ENCODE results near the gene COX10.
"Not testable (repeated sequence)": the region's sequence is repeated elsewhere in the genome, so short reads cannot be mapped to it uniquely, and the experiment has no call there.

Gene COX10

DNA sequence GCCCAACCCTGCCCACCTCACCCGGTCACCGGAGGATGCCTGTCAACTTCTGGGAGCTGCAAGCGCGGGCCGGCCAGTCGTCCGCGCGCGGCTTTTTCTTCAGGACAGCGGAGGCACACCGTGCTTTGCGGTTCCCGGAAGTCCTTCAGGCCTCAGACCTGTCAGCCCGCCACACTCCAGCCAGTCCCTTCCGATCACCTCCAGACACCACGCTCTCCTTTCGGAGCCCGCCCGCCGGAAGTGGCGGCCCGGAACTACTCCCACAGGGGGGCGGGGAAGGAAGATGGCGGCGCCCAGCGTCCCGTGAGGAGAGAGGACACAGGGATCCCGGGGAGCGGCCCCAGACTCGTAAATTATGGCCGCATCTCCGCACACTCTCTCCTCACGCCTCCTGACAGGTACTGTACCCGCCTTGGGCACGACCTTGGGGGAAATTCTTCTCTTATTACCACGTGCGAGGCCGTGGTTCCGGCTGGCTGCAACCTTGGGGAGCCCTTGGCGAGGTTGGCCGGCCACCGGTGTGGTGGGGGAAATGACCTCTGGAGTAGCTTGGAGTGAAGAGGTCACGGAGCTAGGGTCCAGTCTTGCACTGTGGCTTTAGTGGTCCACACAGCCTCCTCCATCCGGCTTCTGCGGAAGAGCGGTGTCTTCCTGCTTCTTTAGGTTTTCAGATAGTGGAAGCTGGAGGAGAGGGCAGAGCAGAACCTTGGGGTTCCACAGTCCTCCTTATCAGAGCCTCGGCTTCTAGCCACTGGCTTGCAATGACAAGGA lies at the start of gene COX10:
Gene COX10 (plus strand): TSS at position 254 of the 771 bp plus-strand sequence. CDS start 102 bp downstream, at position 356.
- Histone ChIP-seq H3K4me1 (ENCODE audit: control insufficient read depth, insufficient read depth, low read length) (peaks cover 12% of the 10 kb centered on the region), H3K9me3 (ENCODE audit: control insufficient read depth in 2 of 2, low read length in 2 of 2) (no peaks in the 10 kb centered on the region), H3K36me3 (ENCODE audit: control insufficient read depth in 2 of 2, insufficient read depth in 2 of 2, low read length in 2 of 2) (no peaks in the 10 kb centered on the region), H3K27ac (ENCODE audit: low read length) (peak within 1 kb of the TSS; percentile 75), H3K9ac (ENCODE audit: low read length in 2 of 2) (peak within 1 kb of the TSS; percentile 90 to 94), H3K4me3 (ENCODE audit: low read length in 2 of 2) (peak within 1 kb of the TSS; percentile 92 to 100), H3K27me3 (ENCODE audit: control insufficient read depth in 1 of 2, insufficient read depth in 2 of 2, low read length in 2 of 2) (no peaks in the 10 kb centered on the region)

DNA sequence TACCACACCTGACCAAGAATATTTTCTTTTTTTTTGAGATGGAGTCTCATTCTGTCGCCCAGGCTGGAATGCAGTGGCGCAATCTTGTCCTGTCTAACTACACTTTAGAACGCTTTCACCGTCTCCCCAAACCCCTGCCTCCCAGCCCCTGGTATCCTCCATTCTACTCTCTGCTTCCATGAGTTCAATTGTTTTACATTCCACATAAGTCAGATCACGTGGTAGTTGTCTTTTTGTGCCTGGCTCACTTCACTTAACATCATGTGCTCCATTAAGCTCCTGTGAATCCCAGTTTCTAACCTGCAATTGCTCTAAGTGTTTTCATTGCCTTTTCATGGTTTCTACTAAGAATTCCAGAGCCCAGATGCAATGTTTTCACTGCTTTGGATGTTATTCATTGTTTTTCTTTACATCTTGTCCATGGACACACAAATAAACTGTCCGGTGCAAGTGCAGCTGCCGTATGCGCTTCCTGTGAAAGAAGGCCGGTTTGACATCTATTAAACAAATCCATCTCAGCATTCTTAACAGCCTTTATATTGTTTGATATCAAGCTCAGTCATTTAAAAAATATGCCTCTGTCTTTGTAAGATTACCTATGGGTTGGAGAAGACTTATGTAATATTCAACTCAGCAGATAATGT lies 47.5 kb upstream of the COX10 start:
- not testable (repeated sequence) for H3K4me1 ChIP-seq (ENCODE audit: control insufficient read depth, insufficient read depth, low read length); H3K9ac ChIP-seq (ENCODE audit: low read length in 2 of 2); H3K4me3 ChIP-seq (ENCODE audit: low read length in 2 of 2); H3K27ac ChIP-seq (ENCODE audit: low read length); H3K9me3 ChIP-seq (ENCODE audit: control insufficient read depth in 2 of 2, low read length in 2 of 2); H3K27me3 ChIP-seq (ENCODE audit: control insufficient read depth in 1 of 2, insufficient read depth in 2 of 2, low read length in 2 of 2); H3K36me3 ChIP-seq (ENCODE audit: control insufficient read depth in 2 of 2, insufficient read depth in 2 of 2, low read length in 2 of 2)

DNA sequence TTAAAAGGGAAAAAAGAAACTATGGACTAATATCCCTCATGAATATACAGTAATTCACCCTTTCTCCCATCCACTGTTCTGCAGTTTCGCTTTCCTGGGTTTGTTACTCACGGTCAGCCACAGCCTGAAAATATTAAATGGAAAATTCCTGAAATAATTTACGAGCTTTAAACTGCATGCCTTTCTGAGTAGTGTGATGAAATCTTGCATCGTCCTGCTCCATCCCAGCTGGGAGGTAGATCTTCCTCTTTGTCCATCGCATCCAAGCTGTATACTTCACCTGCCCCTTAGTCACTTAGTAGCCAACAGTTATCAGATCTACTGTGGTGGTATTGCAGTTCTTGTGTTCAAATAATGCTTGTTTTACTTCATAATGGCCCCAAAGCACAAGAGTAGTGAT lies 39.5 kb upstream of the COX10 start:
- not testable (repeated sequence) for H3K4me3 ChIP-seq (ENCODE audit: low read length in 2 of 2); H3K9me3 ChIP-seq (ENCODE audit: control insufficient read depth in 2 of 2, low read length in 2 of 2); H3K36me3 ChIP-seq (ENCODE audit: control insufficient read depth in 2 of 2, insufficient read depth in 2 of 2, low read length in 2 of 2); H3K9ac ChIP-seq (ENCODE audit: low read length in 2 of 2); H3K4me1 ChIP-seq (ENCODE audit: control insufficient read depth, insufficient read depth, low read length); H3K27me3 ChIP-seq (ENCODE audit: control insufficient read depth in 1 of 2, insufficient read depth in 2 of 2, low read length in 2 of 2); H3K27ac ChIP-seq (ENCODE audit: low read length)

- Histone ChIP-seq H3K4me1 (ENCODE audit: control insufficient read depth, insufficient read depth, low read length) (no peaks in the 10 kb centered on the region), H3K4me3 (ENCODE audit: low read length in 2 of 2) (no peak overlapping the region), H3K9ac (ENCODE audit: low read length in 2 of 2) (no peak overlapping the region), H3K36me3 (ENCODE audit: control insufficient read depth in 2 of 2, insufficient read depth in 2 of 2, low read length in 2 of 2) (peaks cover 2 to 10% of the 10 kb centered on the region in 2 donors), H3K27me3 (ENCODE audit: control insufficient read depth in 1 of 2, insufficient read depth in 2 of 2, low read length in 2 of 2) (no peaks in the 10 kb centered on the region), H3K9me3 (ENCODE audit: control insufficient read depth in 2 of 2, low read length in 2 of 2) (no peaks in the 10 kb centered on the region), H3K27ac (ENCODE audit: low read length) (no peak overlapping the region)
Measured at GRCh38 chr17:14032234-14032633, 37.1 kb upstream of the COX10 start.

- H3K27ac ChIP-seq (ENCODE audit: low read length) = no peak overlapping the region
- no peak overlapping the region for H3K9ac ChIP-seq (ENCODE audit: low read length in 2 of 2)
- H3K4me3 ChIP-seq (ENCODE audit: low read length in 2 of 2) = no peak overlapping the region
- H3K36me3 ChIP-seq (ENCODE audit: control insufficient read depth in 2 of 2, insufficient read depth in 2 of 2, low read length in 2 of 2) = peaks cover 2 to 10% of the 10 kb centered on the region in 2 donors
- H3K4me1 ChIP-seq (ENCODE audit: control insufficient read depth, insufficient read depth, low read length) = peaks cover 2% of the 10 kb centered on the region
- no peaks in the 10 kb centered on the region for H3K27me3 ChIP-seq (ENCODE audit: control insufficient read depth in 1 of 2, insufficient read depth in 2 of 2, low read length in 2 of 2)
- H3K9me3 ChIP-seq (ENCODE audit: control insufficient read depth in 2 of 2, low read length in 2 of 2) = no peaks in the 10 kb centered on the region
Measured at GRCh38 chr17:14033166-14033565, 36.1 kb upstream of the COX10 start.

DNA sequence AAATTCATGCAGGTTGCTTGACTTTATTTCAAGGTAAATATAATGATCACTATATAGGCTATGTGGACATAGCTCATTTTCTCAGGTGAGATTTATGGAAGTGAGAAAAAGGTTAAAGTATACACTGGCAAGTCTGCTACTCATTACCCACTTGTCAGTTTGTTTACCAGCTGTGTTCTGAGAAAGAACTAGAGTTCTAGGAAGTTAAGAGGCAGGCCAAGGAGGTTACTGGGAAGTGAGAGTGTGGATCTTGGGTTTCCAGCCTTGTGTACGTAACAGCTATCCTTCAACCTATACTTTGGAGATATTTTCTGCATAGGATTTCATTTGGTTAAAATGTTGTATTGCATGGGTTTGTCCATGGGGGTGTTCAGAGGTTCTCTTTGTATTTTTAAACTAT lies 31.9 kb upstream of the COX10 start:
- no peak overlapping the region for H3K9ac ChIP-seq (ENCODE audit: low read length in 2 of 2)
- no peak overlapping the region for H3K27ac ChIP-seq (ENCODE audit: low read length)
- no peaks in the 10 kb centered on the region for H3K9me3 ChIP-seq (ENCODE audit: control insufficient read depth in 2 of 2, low read length in 2 of 2)
- H3K4me1 ChIP-seq (ENCODE audit: control insufficient read depth, insufficient read depth, low read length) = peaks cover 4% of the 10 kb centered on the region
- H3K27me3 ChIP-seq (ENCODE audit: control insufficient read depth in 1 of 2, insufficient read depth in 2 of 2, low read length in 2 of 2) = no peaks in the 10 kb centered on the region
- peaks cover 2 to 10% of the 10 kb centered on the region in 2 donors for H3K36me3 ChIP-seq (ENCODE audit: control insufficient read depth in 2 of 2, insufficient read depth in 2 of 2, low read length in 2 of 2)
- no peak overlapping the region for H3K4me3 ChIP-seq (ENCODE audit: low read length in 2 of 2)

GRCh38 chr17:14038206-14038605 lies 31.1 kb upstream of the COX10 start:
- Histone ChIP-seq H3K36me3 (ENCODE audit: control insufficient read depth in 2 of 2, insufficient read depth in 2 of 2, low read length in 2 of 2) (peaks cover 2 to 8% of the 10 kb centered on the region in 2 donors), H3K27ac (ENCODE audit: low read length) (no peak overlapping the region)

GRCh38 chr17:14042411-14042810 lies 26.9 kb upstream of the COX10 start:
- no peak overlapping the region for H3K27ac ChIP-seq (ENCODE audit: low read length)
- no peaks in the 10 kb centered on the region for H3K27me3 ChIP-seq (ENCODE audit: control insufficient read depth in 1 of 2, insufficient read depth in 2 of 2, low read length in 2 of 2)
- no peak overlapping the region for H3K9ac ChIP-seq (ENCODE audit: low read length in 2 of 2)
- no peaks in the 10 kb centered on the region for H3K9me3 ChIP-seq (ENCODE audit: control insufficient read depth in 2 of 2, low read length in 2 of 2)
- H3K36me3 ChIP-seq (ENCODE audit: control insufficient read depth in 2 of 2, insufficient read depth in 2 of 2, low read length in 2 of 2) = no peaks in the 10 kb centered on the region
- H3K4me1 ChIP-seq (ENCODE audit: control insufficient read depth, insufficient read depth, low read length) = peaks cover 4% of the 10 kb centered on the region
- H3K4me3 ChIP-seq (ENCODE audit: low read length in 2 of 2) = no peak overlapping the region

More at GRCh38 chr17:14038206-14038605, 31.1 kb upstream of the COX10 start:
- Histone ChIP-seq H3K4me1 (ENCODE audit: control insufficient read depth, insufficient read depth, low read length) (peaks cover 4% of the 10 kb centered on the region), H3K9me3 (ENCODE audit: control insufficient read depth in 2 of 2, low read length in 2 of 2) (no peaks in the 10 kb centered on the region), H3K27me3 (ENCODE audit: control insufficient read depth in 1 of 2, insufficient read depth in 2 of 2, low read length in 2 of 2) (no peaks in the 10 kb centered on the region), H3K4me3 (ENCODE audit: low read length in 2 of 2) (no peak overlapping the region), H3K9ac (ENCODE audit: low read length in 2 of 2) (no peak overlapping the region)

DNA sequence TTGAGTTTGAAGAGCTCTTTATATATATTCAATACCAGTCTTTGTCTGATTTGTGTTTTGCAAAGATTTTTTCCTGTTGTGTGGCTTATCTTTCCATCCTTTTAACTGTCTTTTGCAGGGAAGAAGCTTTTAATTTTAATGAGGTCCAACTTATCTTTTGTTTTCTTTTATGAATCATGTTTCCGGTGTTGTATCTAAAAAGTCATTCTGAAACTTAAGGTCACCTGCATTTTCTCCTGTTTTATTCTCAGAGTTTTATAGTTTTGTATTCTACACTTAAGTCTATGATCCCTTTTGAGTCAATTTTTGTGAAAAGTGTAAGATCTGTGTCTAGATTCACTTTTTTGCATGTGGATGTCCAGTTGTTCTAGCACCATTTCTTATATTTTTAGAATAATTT lies 24.6 kb upstream of the COX10 start:
- H3K27me3 ChIP-seq (ENCODE audit: control insufficient read depth in 1 of 2, insufficient read depth in 2 of 2, low read length in 2 of 2) = no peaks in the 10 kb centered on the region
- no peaks in the 10 kb centered on the region for H3K36me3 ChIP-seq (ENCODE audit: control insufficient read depth in 2 of 2, insufficient read depth in 2 of 2, low read length in 2 of 2)
- no peak overlapping the region for H3K27ac ChIP-seq (ENCODE audit: low read length)
- H3K9ac ChIP-seq (ENCODE audit: low read length in 2 of 2) = no peak overlapping the region
- no peaks in the 10 kb centered on the region for H3K9me3 ChIP-seq (ENCODE audit: control insufficient read depth in 2 of 2, low read length in 2 of 2)
- no peaks in the 10 kb centered on the region for H3K4me1 ChIP-seq (ENCODE audit: control insufficient read depth, insufficient read depth, low read length)
- no peak overlapping the region for H3K4me3 ChIP-seq (ENCODE audit: low read length in 2 of 2)

GRCh38 chr17:14046978-14047377 lies 22.3 kb upstream of the COX10 start:
- H3K9ac ChIP-seq (ENCODE audit: low read length in 2 of 2) = no peak overlapping the region
- H3K27ac ChIP-seq (ENCODE audit: low read length) = no peak overlapping the region
- H3K27me3 ChIP-seq (ENCODE audit: control insufficient read depth in 1 of 2, insufficient read depth in 2 of 2, low read length in 2 of 2) = no peaks in the 10 kb centered on the region
- peaks cover 0 to 2% of the 10 kb centered on the region in 2 donors for H3K36me3 ChIP-seq (ENCODE audit: control insufficient read depth in 2 of 2, insufficient read depth in 2 of 2, low read length in 2 of 2)
- no peaks in the 10 kb centered on the region for H3K9me3 ChIP-seq (ENCODE audit: control insufficient read depth in 2 of 2, low read length in 2 of 2)
- no peak overlapping the region for H3K4me3 ChIP-seq (ENCODE audit: low read length in 2 of 2)
- H3K4me1 ChIP-seq (ENCODE audit: control insufficient read depth, insufficient read depth, low read length) = no peaks in the 10 kb centered on the region

GRCh38 chr17:14047591-14047990 lies 21.7 kb upstream of the COX10 start:
- Histone ChIP-seq H3K4me1 (ENCODE audit: control insufficient read depth, insufficient read depth, low read length) (no peaks in the 10 kb centered on the region), H3K9ac (ENCODE audit: low read length in 2 of 2) (no peak overlapping the region), H3K27ac (ENCODE audit: low read length) (no peak overlapping the region), H3K36me3 (ENCODE audit: control insufficient read depth in 2 of 2, insufficient read depth in 2 of 2, low read length in 2 of 2) (peaks cover 0 to 2% of the 10 kb centered on the region in 2 donors), H3K9me3 (ENCODE audit: control insufficient read depth in 2 of 2, low read length in 2 of 2) (no peaks in the 10 kb centered on the region), H3K27me3 (ENCODE audit: control insufficient read depth in 1 of 2, insufficient read depth in 2 of 2, low read length in 2 of 2) (no peaks in the 10 kb centered on the region), H3K4me3 (ENCODE audit: low read length in 2 of 2) (no peak overlapping the region)

Measured in stomach smooth muscle (tissue), 2 donors.